PC-3 (cell line): ENCODE results near the gene ZFP36. TPM values are rescaled to one million over a fixed set of nuclear protein-coding genes. Genes with fewer than 3 reads are reported as not detected.
A peak's percentile ranks its signal among the peaks of the same experiment; 100 is the strongest.

Experiments used
- ATAC-seq: fragments of 200-7000 bp; cut with Tn5 transposase; 2 replicates; pipeline ENCODE4 v1.9.1; 2020; ENCODE audit warnings: mild to moderate bottlenecking, moderate library complexity
- BruUV-seq: library from RNA; stranded (reverse); fragments of 400-500 nt; replicated peaks from 2 replicates; lab custom pipeline; 2021; lab: Mats Ljungman, UMichigan
- CTCF ChIA-PET: fragments of 300-600 bp; sonication (Branson Sonifier 250); formaldehyde crosslinking; loops from one replicate; lab custom pipeline; 2022; ENCODE audit warnings: antibody characterized with exemption; lab: Charles Lee
- POLR2A ChIA-PET: fragments of 300-600 bp; sonication (Branson Sonifier 250); formaldehyde crosslinking; loops from one replicate; lab custom pipeline; 2022; ENCODE audit warnings: antibody characterized with exemption; ENCODE audit not compliant: unreplicated experiment; lab: Charles Lee
- DNase-seq: peaks from one replicate; pipeline ENCODE4 v3.0.0-alpha.2; 2015
- H2AFZ ChIP-seq: fragments of 300-600 bp; sonication (generic); 2 replicates; pipeline ENCODE4 v1.6.0; 2016; ENCODE audit warnings: antibody characterized with exemption, low read length
- H3F3A ChIP-seq: fragments of 300-600 bp; sonication (generic); one replicate; pipeline ENCODE4 v1.6.0; 2017; ENCODE audit warnings: antibody characterized with exemption, low read length, control low read depth, mild to moderate bottlenecking; ENCODE audit not compliant: unreplicated experiment
- H3K27ac ChIP-seq: fragments of 300-600 bp; sonication (generic); 2 replicates; pipeline ENCODE4 v1.5.1; 2016; ENCODE audit warnings: mild to moderate bottlenecking, low read length
- H3K27me3 ChIP-seq: fragments of 300-600 bp; sonication (generic); 2 replicates; pipeline ENCODE4 v1.6.1; 2016; ENCODE audit warnings: low read length, mixed read lengths
- H3K36me3 ChIP-seq: fragments of 300-600 bp; sonication (generic); 2 replicates; pipeline ENCODE4 v1.6.1; 2016; ENCODE audit warnings: low read depth, mixed run types, low read length, mixed read lengths
- H3K4me1 ChIP-seq: fragments of 300-600 bp; sonication (generic); 2 replicates; pipeline ENCODE4 v1.5.1; 2016; ENCODE audit warnings: low read length; ENCODE audit not compliant: insufficient read depth
- H3K4me2 ChIP-seq: fragments of 300-600 bp; sonication (generic); 2 replicates; pipeline ENCODE4 v1.6.0; 2016; ENCODE audit warnings: low read length
- H3K4me3 ChIP-seq: fragments of 300-600 bp; sonication (generic); 2 replicates; pipeline ENCODE4 v1.5.1; 2016; ENCODE audit warnings: mild to moderate bottlenecking, low read length, mixed read lengths
- H3K79me2 ChIP-seq: fragments of 300-600 bp; sonication (generic); 2 replicates; pipeline ENCODE4 v1.6.1; 2017; ENCODE audit warnings: low read length, mixed read lengths
- H3K9ac ChIP-seq: fragments of 300-600 bp; sonication (generic); 2 replicates; pipeline ENCODE4 v1.6.0; 2016; ENCODE audit warnings: mild to moderate bottlenecking, low read length
- H3K9me2 ChIP-seq: fragments of 300-600 bp; sonication (generic); replicated peaks from 2 replicates; pipeline ENCODE4 v1.6.1; 2016; ENCODE audit warnings: mixed run types, low read length, mixed read lengths
- H3K9me3 ChIP-seq: fragments of 300-600 bp; sonication (generic); 2 replicates; pipeline ENCODE4 v1.6.1; 2016; ENCODE audit warnings: low read length, mixed read lengths
- H4K20me1 ChIP-seq: fragments of 300-600 bp; sonication (generic); 2 replicates; pipeline ENCODE4 v1.6.1; 2016; ENCODE audit warnings: low read length, mixed read lengths
- CTCF ChIP-seq: fragments of 300-600 bp; sonication (generic); conservative IDR thresholded peaks from 2 replicates; pipeline ENCODE4 v1.5.1; 2017; ENCODE audit warnings: antibody characterized with exemption, low read depth, mild to moderate bottlenecking, low read length
- EZH2 ChIP-seq: fragments of 300-600 bp; sonication (generic); IDR thresholded peaks from one replicate; pipeline ENCODE4 v1.6.1; 2017; ENCODE audit warnings: antibody characterized with exemption, mild to moderate bottlenecking, low read length; ENCODE audit not compliant: unreplicated experiment
- EZH2phosphoT487 ChIP-seq: fragments of 300-600 bp; sonication (generic); IDR thresholded peaks from 2 replicates; pipeline ENCODE4 v1.6.1; 2018; ENCODE audit warnings: mild to moderate bottlenecking, antibody characterized with exemption, low read length, borderline replicate concordance
- intact Hi-C: fragments of 100-400 bp; cut with micrococcal nuclease; formaldehyde crosslinking; loops from 2 replicates; pipeline ENCODE4 v1.9.0; 2023
- total RNA-seq: library from RNA; depleted of rRNA; stranded (reverse); fragments of >200 nt; gene quantifications from 2 replicates; pipeline ENCODE4 v1.2.3, GENCODE V29; 2014

Gene ZFP36
- total RNA-seq, 1 experiment from 2014 or later = 32.7 TPM

- ChIA-PET CTCF (no interaction called here), POLR2A (interaction anchor here (0.6 to 0.7 kb wide), 2 partner anchors 29 to 1820 kb away, joined by 4 to 8 read pairs; no protein-coding TSS in a partner anchor)
- BruUV-seq = no TSS peak
- Histone ChIP-seq H3F3A (peaks cover 27% of the 10 kb centered on the region), H3K27me3 (no peaks in the 10 kb centered on the region), H3K79me2 (peaks cover 32% of the 10 kb centered on the region), H3K9ac (no peak overlapping the region), H3K36me3 (peaks cover 30% of the 10 kb centered on the region), H3K4me1 (peaks cover 32% of the 10 kb centered on the region), H3K27ac (peak overlapping the region; percentile 100), H4K20me1 (peaks cover 21% of the 10 kb centered on the region), H3K4me2 (no peak overlapping the region), H3K9me3 (no peaks in the 10 kb centered on the region), H2AFZ (no peak overlapping the region), H3K9me2 (no peaks in the 10 kb centered on the region), H3K4me3 (no peak overlapping the region)
- ATAC-seq = no peak
- DNase-seq = no peak
- TF ChIP-seq EZH2 (no peak), CTCF (no peak), EZH2phosphoT487 (no peak)
- intact Hi-C loops = no loop called here
Measured at GRCh38 chr19:39432677-39433025, 26.0 kb downstream of the ZFP36 start.

DNA sequence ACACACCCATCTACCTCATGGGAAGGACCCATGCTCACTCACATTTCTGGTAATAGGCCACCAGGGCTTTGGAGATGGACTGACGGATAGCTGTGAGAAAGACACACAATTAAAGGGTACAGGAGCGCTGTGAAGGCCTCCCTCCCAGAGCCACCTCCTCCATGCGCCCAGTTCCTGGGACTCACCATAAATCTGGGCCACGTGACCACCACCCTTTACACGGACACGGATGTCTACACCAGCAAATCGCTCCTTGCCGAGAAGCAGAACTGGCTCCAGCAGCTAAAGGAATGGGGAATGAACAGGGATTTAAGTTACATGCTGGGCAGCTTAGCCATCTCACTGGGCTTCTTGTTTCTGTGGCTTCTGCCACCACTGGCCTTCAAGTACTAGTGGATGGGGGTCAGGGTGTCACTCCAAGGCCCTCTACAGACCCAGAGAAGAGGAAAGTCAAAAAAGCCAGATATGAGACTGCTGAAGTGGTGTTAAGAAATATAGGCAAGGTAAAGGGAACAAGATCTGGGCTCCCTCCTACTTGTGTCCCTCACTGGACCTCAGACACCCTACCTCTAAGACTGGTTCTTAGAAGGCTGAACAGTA is 26.9 kb downstream of the ZFP36 start:
- POLR2A ChIA-PET = no interaction called here
- no peak for DNase-seq

More for the DNA sequence above, 26.9 kb downstream of the ZFP36 start:
- intact Hi-C loops = no loop called here
- Histone ChIP-seq H4K20me1 (peaks cover 21% of the 10 kb centered on the region), H2AFZ (no peak overlapping the region), H3K4me1 (peaks cover 32% of the 10 kb centered on the region), H3K27ac (peak overlapping the region; percentile 100), H3K9me3 (no peaks in the 10 kb centered on the region), H3K4me2 (peak overlapping the region; percentile 87), H3K4me3 (peak overlapping the region; percentile 95), H3K27me3 (no peaks in the 10 kb centered on the region), H3K9me2 (no peaks in the 10 kb centered on the region), H3F3A (peaks cover 27% of the 10 kb centered on the region), H3K36me3 (peaks cover 30% of the 10 kb centered on the region), H3K9ac (peak overlapping the region; percentile 100), H3K79me2 (peaks cover 32% of the 10 kb centered on the region)
- TF ChIP-seq EZH2phosphoT487 (no peak), CTCF (no peak), EZH2 (no peak)
- CTCF ChIA-PET = no interaction called here
- no TSS peak for BruUV-seq
- ATAC-seq = no peak
